HG03097 (cell line): ENCODE measurements around the gene CDC42BPB.

ENCODE experiments used
- ATAC-seq: cut with Tn5 transposase; IDR thresholded peaks from one replicate; pipeline ENCODE4 v1.9.1; 2021; ENCODE audit not compliant: unreplicated experiment, low FRiP score

CDC42BPB gene

GRCh38 chr14:102920273-102920997, 136.9 kb downstream of the CDC42BPB start:
- no peak for ATAC-seq

- ATAC-seq, result no peak
Observed at GRCh38 chr14:102918438-102918837, 138.9 kb downstream of the CDC42BPB start.

GRCh38 chr14:102917469-102918211, 139.7 kb downstream of the CDC42BPB start:
- ATAC-seq, result no peak

- no peak for ATAC-seq
Observed at GRCh38 chr14:102917056-102917385, 140.3 kb downstream of the CDC42BPB start.

GRCh38 chr14:102916347-102917055, 140.8 kb downstream of the CDC42BPB start:
- ATAC-seq, result no peak

DNA sequence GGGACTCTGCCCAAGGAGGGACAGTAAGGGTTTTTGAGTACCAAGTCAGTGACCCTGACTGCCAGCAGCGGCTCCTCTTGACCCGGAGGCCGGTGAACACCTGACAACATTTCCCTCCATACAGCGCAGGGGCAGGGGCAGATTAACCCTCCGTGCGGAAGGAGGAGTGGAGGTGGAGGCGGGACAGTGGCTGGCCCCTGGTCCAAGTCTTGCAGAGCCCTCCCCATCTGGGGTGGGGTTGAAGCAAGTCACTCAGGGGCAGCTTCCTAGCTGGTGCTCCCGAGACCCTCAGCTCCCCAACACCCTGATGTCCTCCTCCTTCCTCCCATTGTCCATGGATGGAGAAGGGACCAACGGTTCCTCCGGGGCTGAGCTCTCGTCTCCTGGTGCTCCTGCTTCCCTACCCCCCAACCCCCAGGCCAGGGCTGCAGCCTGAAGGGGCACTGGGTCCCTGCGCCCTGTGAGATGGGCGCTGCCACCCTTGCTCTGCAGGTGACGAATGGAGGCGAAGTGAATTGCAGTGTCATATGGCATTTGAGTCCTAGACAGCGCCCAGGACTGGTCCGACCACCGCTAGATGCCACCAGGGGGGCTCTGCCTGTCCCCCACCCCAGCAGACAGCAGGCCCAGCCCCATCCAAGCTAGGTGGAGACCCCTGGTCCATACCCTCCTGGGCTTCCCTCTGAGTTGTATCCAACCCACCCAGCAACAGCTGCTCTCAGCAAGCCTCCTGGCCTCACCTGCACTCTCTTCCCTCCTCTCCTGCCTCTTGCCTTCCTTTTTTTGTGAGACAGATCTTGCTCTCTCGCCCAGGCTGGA, 141.8 kb downstream of the CDC42BPB start:
- ATAC-seq, result no peak

DNA sequence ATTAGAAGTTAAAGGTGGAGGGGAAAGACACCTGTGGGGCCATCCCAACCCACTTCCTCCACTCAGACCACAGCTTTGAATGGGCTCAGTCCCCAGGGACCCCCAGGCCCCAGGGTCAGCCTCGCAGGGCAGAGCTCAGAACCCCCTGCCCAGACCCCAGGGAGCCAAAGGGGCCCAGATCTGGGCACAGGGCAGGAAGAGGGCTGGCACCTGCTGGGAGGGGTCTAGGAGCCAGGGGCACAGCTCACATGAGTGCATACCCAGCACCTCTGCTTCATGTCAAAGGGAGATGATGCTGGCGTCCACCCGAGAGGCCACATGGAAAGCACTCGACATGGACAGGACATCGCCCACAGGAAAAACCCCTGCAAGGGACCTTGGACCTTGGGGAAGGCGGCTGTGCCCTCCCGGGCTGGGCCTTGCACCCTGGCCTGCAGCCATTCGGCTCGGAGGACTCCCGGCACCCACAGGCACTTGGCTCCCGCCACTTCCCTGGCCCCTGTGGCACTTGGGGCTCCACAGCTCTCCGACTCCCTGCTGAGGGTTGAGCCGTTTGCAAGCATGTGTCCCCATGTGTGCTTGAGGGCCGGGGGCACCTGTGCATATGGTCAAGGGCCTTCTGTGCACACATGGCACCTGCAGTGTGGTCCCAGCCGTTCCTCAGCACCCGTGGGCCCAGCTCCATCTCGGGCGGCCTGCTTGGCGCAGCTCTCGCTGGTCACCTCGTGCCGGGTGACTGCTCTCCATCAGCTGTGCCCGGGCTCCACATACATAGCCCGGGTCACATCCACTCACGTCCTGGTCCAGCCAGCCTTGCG, 142.7 kb downstream of the CDC42BPB start:
- no peak for ATAC-seq

DNA sequence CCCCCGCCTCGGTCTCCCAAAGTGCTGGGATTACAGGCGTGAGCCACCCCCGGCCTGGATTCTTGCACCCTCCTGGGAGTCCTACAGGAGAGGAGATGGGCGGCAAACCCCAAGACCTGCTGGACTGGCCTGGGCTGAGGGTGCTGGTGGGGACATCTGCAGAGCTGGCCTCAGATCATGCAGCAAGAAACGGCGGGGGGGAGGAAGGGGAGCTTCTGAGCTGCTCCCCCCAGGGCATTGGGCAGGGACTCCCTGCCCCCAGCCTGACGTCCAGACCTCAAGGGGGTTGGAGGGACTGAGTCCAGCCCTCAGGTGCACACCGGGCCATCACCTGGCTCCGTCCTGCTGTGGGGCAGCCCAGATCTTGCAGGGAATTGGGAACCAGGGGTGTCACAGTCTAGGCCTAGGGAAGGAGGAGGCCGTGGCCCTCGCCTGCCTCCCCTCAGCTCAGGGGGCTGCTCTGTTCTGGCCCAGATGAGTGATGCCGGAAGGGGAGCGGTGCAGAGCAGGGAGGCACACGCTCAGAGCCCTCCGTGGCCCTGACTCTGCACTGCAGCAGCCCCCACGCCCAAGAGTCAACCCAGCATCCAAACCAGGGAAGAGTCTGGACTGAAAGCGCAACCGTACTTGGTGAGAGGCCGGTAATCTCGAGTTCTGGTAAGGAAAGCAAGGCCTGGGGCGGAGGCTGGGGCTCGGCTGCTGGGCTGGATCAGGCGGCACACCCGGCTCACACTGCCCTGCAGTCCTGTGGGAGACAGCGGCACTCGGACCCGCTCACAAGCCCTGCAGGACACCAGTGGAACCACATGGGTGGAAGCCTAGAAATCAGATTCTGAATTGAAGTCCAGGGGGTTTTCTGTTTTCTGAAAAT, 143.8 kb downstream of the CDC42BPB start:
- no peak for ATAC-seq

DNA sequence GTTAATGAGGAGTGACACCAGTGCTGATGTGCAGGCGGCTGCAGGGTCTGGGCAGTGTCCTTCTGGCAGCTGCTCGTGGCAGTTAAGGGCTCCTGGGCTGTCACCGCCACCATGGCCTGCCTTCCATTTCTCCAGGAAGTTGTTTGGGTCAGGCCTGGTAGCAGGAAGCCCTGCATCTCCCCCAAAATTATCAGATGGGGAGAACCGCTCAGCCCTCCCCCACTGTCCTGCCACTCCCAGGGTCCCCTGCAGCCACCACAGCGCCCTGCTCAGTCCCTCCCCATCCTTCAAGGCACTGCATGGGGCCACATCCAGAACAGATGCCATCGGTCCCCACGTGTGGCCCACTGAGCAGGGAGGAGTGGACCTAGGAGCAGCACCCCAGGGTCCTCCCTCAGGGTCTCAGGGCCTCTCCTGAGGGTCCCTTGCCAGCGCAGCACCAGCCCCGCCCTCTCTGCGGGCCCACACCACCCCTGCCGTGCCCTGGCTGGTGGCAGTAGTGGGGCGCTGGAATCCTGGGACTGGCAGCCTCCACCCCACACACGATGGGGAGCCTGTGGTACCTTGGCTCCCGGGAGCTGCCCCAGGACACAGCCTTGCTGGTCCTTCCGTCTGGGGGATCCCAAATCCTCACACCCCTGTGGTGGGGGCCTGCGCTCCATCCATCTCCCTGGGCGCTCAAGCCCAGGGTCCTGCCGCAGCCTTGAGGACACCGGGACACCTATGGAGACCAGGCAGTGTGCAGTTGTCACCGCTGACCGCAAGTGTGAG, 145.2 kb downstream of the CDC42BPB start:
- ATAC-seq, result no peak

DNA sequence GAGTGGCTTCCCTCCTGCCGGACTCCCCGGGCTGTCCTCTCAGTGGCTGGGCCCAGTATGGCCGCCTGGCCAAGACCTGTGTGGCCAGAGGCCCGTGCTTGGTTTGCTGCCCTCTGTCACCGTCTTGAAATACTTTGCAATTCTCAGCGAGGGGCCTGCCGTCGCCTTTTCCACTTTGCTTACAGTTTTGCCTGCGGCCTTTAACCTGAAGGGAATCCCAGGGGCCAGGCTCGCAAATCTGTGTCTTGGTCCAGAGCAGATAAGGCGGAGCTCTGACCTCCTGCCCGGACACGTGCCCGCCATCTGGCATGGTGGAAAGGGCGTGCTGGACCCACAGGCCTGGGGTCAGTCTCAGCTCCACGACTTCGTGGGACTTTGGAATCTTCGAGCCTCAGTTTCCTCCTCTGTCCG, 145.8 kb downstream of the CDC42BPB start:
- no peak for ATAC-seq

DNA sequence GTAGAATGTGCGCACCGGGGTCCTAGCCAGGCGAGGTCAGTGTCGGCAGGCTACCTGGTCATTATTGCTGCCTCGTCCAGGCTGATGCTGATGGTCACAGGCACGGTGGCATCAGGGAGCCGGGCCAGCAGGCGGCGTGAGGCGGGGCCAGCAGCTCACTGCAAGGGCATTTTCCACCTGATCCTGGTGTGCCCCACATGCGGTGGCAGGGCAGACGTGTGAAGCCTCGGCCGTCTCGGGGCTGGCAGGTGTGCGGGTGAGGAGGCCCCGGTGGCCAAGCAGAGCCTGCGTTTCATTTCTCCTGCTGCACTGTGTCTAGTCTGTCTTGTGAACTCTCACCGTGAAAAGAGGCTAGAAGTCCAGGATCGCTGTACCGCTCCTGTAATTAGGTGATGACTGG, 146.9 kb downstream of the CDC42BPB start:
- no peak for ATAC-seq

DNA sequence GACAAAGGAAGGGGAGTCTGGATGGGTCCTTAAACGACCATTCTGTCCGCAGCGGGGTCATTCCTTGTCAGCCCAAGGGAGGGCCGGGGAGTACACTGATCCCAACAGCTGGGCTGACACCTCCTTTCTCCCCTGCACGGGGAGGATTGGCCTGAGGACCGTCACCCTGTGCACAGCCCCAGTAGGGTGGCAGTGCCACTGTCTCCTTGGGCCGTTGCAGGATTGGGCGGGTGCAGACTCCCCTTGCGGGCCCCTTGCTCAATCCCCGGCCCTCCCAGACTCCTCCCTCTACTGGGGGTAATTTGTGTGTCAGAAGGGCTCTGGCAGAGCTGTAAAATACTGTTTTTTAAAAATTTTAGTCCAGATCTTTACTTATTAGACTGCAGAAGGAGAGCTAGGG, 147.4 kb downstream of the CDC42BPB start:
- no peak for ATAC-seq

DNA sequence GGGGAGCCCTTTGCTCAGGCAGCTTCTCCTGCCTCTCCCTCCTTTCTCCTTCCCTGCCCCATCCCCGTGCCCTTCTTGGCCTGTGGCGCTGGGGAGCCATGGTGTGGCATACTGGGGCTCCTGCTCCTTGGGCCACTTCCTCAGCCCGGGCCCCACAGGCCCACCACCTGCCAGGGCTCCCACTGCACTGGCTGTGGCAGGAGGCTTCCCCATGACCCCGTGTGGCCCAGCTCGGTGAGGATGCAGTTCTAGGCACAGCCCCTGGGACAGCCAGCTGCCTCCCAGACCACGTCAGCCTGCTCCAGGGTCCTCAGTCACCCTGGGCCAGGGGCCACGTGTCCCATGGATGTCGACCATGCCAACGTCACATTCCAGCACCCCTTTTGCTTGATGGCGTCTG, 147.9 kb downstream of the CDC42BPB start:
- no peak for ATAC-seq

GRCh38 chr14:102908766-102909455, 148.4 kb downstream of the CDC42BPB start:
- ATAC-seq, result no peak

- ATAC-seq, result no peak
Observed at GRCh38 chr14:102907980-102908730, 149.2 kb downstream of the CDC42BPB start.

GRCh38 chr14:102907303-102907844, 150.0 kb downstream of the CDC42BPB start:
- ATAC-seq, result no peak
